ENCODE results near the gene TBC1D25.

DNA sequence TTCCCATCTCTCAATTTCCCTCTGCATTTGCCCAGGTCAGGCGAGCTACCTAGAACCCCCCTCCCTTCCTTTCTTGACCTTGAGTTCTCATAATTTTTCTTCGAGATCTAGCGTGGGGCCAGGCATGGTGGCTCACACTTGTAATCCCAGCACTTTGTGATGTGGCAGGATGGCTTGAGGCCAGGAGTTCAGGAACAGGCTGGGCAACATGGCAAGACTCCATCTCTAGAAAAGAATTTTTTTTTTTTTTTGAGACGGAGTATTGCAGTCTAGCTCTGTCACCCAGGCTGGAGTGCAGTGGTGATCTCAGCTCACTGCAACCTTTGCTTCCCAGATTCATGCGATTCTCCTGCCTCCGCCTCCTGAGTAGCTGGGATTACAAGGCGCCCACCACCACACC lies 35.3 kb upstream of the TBC1D25 start:
- TF ChIP-seq POLR2AphosphoS5 (IDR thresholded peaks at IDR 0.05; ENCODE audit: low read depth) (no peak), EZH2 (IDR thresholded peaks at IDR 0.05; ENCODE audit: low read depth, unreplicated experiment) (no peak), EZH2phosphoT487 (IDR thresholded peaks at IDR 0.05; ENCODE audit: unreplicated experiment) (no peak)
- TF ChIP-seq, protein P1, sequence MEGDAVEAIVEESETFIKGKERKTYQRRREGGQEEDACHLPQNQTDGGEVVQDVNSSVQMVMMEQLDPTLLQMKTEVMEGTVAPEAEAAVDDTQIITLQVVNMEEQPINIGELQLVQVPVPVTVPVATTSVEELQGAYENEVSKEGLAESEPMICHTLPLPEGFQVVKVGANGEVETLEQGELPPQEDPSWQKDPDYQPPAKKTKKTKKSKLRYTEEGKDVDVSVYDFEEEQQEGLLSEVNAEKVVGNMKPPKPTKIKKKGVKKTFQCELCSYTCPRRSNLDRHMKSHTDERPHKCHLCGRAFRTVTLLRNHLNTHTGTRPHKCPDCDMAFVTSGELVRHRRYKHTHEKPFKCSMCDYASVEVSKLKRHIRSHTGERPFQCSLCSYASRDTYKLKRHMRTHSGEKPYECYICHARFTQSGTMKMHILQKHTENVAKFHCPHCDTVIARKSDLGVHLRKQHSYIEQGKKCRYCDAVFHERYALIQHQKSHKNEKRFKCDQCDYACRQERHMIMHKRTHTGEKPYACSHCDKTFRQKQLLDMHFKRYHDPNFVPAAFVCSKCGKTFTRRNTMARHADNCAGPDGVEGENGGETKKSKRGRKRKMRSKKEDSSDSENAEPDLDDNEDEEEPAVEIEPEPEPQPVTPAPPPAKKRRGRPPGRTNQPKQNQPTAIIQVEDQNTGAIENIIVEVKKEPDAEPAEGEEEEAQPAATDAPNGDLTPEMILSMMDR (conservative IDR thresholded peaks at IDR 0.05; ENCODE audit: low read depth in 2 of 2), result no peak
- TF ChIP-seq, protein P2, sequence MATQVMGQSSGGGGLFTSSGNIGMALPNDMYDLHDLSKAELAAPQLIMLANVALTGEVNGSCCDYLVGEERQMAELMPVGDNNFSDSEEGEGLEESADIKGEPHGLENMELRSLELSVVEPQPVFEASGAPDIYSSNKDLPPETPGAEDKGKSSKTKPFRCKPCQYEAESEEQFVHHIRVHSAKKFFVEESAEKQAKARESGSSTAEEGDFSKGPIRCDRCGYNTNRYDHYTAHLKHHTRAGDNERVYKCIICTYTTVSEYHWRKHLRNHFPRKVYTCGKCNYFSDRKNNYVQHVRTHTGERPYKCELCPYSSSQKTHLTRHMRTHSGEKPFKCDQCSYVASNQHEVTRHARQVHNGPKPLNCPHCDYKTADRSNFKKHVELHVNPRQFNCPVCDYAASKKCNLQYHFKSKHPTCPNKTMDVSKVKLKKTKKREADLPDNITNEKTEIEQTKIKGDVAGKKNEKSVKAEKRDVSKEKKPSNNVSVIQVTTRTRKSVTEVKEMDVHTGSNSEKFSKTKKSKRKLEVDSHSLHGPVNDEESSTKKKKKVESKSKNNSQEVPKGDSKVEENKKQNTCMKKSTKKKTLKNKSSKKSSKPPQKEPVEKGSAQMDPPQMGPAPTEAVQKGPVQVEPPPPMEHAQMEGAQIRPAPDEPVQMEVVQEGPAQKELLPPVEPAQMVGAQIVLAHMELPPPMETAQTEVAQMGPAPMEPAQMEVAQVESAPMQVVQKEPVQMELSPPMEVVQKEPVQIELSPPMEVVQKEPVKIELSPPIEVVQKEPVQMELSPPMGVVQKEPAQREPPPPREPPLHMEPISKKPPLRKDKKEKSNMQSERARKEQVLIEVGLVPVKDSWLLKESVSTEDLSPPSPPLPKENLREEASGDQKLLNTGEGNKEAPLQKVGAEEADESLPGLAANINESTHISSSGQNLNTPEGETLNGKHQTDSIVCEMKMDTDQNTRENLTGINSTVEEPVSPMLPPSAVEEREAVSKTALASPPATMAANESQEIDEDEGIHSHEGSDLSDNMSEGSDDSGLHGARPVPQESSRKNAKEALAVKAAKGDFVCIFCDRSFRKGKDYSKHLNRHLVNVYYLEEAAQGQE (IDR thresholded peaks at IDR 0.05; ENCODE audit: unreplicated experiment), result no peak

All from GM23338 (cell line).